Psoas muscle (tissue), 8 donors: Measurements from ENCODE around the gene FAM219B. TPM values are rescaled to one million over a fixed set of nuclear protein-coding genes. Genes with fewer than 3 reads are reported as not detected.

Experiments
- ATAC-seq, 4 donors: fragments of 200-7000 bp; cut with Tn5 transposase; one replicate each; pipeline ENCODE4 v1.9.1; 2020; ENCODE audit warnings: moderate library complexity in 3 of 4, mild to moderate bottlenecking in 2 of 4
- DNase-seq, 2 donors: peaks; one replicate each; pipeline ENCODE4 v3.0.0-alpha.2; 2020
- H3K27ac ChIP-seq: fragments of 200-600 bp; one replicate; pipeline ENCODE4 v1.8.0; 2022
- H3K27me3 ChIP-seq, 3 donors: fragments of 200-600 bp in 1 of 3; one replicate each; pipeline versions ENCODE4 v1.6.1 to v1.8.0; 2013 to 2022; ENCODE audit warnings: low read length in 2 of 3, mild to moderate bottlenecking in 2 of 3, moderate library complexity in 1 of 3; ENCODE audit not compliant: insufficient read depth in 3 of 3
- H3K36me3 ChIP-seq, 2 donors: fragments of 200-600 bp in 1 of 2; one replicate each; pipeline versions ENCODE4 v1.6.1 to v1.8.0; 2013 to 2022; ENCODE audit warnings: low read depth in 1 of 2, mild to moderate bottlenecking in 1 of 2, moderate library complexity in 1 of 2; ENCODE audit not compliant: insufficient read depth in 1 of 2
- H3K4me1 ChIP-seq: fragments of 200-600 bp; one replicate; pipeline ENCODE4 v1.8.0; 2022
- H3K4me3 ChIP-seq: fragments of 200-600 bp; one replicate; pipeline ENCODE4 v1.8.0; 2022; ENCODE audit warnings: mild to moderate bottlenecking
- H3K9me3 ChIP-seq: fragments of 200-600 bp; one replicate; pipeline ENCODE4 v1.8.0; 2022
- WGBS, 3 donors: extraction: QIAGEN DNeasy Blood & Tissue Kit; methylation state at CpG; one replicate each; pipeline versions ENCODE4 v1.1.6 to v1.1.7; 2013; 5-methylcytosine and 5-hydroxymethylcytosine counted together
- intact Hi-C, 2 donors: fragments of 100-400 bp; cut with DNase I; formaldehyde crosslinking; loops; one replicate each; pipeline versions ENCODE4 v1.11.0 to v1.14.2; 2022
- polyA plus RNA-seq, 3 donors: library from polyadenylated mRNA; stranded (reverse); fragments of 200-250 nt; gene quantifications; one replicate each; pipeline ENCODE4 v1.2.3, GENCODE V29; 2013
- total RNA-seq, 4 donors: library from RNA; stranded (reverse); fragmentation: NEBNext Ultra II Directional in 2 of 4; extraction: Animal tissue kit (Norgen Biotek cat#: 25700) in 2 of 4; gene quantifications; one replicate each; pipeline versions ENCODE4 v1.2.1 to v1.2.4, GENCODE V29; 2021 to 2023
- TF ChIP-seq, protein P1 (sequence below): fragments of 200-600 bp; IDR thresholded peaks from one replicate; pipeline ENCODE4 v1.8.0; 2022; ENCODE audit warnings: antibody characterized with exemption
- donor health status: healthy with polysubstance abuse.
- donor health status: DM: no; HTN: no; CAD: no; lungs with moderate emphysema.
- donor health status: Bipolar disorder and iron deficiency.
- donor health status: healthy.
- donor health status: DM: yes; HTN: yes; CAD: no.
- donor health status: DM: no; HTN: no; CAD: no.
- donor health status: DM: no; HTN: no; CAD: no.
- donor health status: DM: yes; HTN: yes; CAD: no.

The FAM219B gene
- total and polyA plus RNA-seq, 7 donors: 26.5 to 78.0 (median 48.4) TPM

DNA sequence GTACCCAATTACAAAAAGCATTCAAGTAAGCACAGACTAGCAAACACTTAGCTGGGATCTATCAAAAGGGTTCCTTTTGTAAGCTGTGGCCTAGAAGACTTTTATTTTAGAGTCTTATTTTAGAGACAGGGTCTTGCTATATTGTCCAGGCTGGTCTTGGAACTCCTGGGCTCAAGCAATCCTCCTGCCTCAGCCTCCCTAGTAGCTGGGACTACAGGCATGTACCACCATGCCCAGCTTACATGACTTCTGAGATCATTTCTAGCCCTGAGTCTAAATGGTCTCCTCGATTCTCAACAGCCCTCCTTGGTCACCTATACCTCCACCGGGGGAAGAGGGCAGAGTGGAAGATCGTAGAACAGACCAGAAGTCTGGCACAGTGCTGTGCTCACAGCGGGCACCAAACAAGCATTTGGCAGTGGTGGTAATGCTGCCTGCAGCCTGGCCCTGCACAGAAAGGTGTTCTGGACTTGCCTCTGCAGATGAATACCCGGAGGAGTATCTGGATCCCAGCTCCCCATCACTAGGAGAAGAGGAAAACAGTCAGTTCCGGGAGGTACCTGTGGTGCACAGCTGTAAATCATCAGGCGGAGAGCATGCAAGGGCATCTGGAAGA, 2.4 kb downstream of the FAM219B start:
- DNase-seq: no peak
- H3K27me3 ChIP-seq: no peaks in the 10 kb centered on the region
- 88 to 92% (median 92%) methylated on average over 7 of the region's 7 CpGs for WGBS, 3 donors

DNA sequence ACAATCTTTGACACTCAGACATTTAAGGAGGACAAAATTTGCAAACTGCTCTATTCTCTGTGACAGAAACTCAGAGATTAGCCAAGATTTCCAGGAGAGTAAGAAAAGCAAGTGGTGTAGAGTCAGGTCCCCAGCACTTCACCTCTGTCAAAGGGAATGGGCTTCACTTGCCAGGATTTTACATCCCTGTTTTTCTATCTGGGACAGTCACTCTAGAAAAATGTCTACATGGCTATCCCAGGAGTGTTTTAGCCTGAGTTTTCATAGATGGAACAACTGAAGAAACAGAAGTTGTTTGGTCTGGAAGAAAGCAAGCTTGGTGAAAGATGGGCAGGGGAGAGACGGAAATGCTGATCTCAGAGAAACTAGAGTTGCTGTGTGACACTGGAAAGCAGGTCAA, 3.0 kb downstream of the FAM219B start:
- intact Hi-C loops: loop anchor here in 1 of 2 donors (5.0 kb wide), 1 partner anchor 46 kb away; no protein-coding TSS in a partner anchor
- ATAC-seq: no peak
- TF ChIP-seq, protein P1, sequence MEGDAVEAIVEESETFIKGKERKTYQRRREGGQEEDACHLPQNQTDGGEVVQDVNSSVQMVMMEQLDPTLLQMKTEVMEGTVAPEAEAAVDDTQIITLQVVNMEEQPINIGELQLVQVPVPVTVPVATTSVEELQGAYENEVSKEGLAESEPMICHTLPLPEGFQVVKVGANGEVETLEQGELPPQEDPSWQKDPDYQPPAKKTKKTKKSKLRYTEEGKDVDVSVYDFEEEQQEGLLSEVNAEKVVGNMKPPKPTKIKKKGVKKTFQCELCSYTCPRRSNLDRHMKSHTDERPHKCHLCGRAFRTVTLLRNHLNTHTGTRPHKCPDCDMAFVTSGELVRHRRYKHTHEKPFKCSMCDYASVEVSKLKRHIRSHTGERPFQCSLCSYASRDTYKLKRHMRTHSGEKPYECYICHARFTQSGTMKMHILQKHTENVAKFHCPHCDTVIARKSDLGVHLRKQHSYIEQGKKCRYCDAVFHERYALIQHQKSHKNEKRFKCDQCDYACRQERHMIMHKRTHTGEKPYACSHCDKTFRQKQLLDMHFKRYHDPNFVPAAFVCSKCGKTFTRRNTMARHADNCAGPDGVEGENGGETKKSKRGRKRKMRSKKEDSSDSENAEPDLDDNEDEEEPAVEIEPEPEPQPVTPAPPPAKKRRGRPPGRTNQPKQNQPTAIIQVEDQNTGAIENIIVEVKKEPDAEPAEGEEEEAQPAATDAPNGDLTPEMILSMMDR: no peak
- Histone ChIP-seq H3K9me3 (no peaks in the 10 kb centered on the region), H3K4me3 (no peak overlapping the region), H3K4me1 (peaks cover 24% of the 10 kb centered on the region), H3K27ac (no peak overlapping the region), H3K36me3 (peaks cover 11 to 63% of the 10 kb centered on the region in 2 donors), H3K27me3 (no peaks in the 10 kb centered on the region)
- no peak for DNase-seq
- 87 to 100% (median 97%) methylated on average over 1 of the region's 1 CpG for WGBS, 3 donors

More for the DNA sequence above, 2.4 kb downstream of the FAM219B start:
- Histone ChIP-seq H3K36me3 (peaks cover 11 to 57% of the 10 kb centered on the region in 2 donors), H3K4me3 (no peak overlapping the region), H3K27ac (no peak overlapping the region), H3K9me3 (no peaks in the 10 kb centered on the region), H3K4me1 (peaks cover 24% of the 10 kb centered on the region)
- TF ChIP-seq, protein P1: no peak
- ATAC-seq: no peak
- intact Hi-C loops: loop anchor here in 1 of 2 donors (5.0 kb wide), 1 partner anchor 47 kb away; no protein-coding TSS in a partner anchor

DNA sequence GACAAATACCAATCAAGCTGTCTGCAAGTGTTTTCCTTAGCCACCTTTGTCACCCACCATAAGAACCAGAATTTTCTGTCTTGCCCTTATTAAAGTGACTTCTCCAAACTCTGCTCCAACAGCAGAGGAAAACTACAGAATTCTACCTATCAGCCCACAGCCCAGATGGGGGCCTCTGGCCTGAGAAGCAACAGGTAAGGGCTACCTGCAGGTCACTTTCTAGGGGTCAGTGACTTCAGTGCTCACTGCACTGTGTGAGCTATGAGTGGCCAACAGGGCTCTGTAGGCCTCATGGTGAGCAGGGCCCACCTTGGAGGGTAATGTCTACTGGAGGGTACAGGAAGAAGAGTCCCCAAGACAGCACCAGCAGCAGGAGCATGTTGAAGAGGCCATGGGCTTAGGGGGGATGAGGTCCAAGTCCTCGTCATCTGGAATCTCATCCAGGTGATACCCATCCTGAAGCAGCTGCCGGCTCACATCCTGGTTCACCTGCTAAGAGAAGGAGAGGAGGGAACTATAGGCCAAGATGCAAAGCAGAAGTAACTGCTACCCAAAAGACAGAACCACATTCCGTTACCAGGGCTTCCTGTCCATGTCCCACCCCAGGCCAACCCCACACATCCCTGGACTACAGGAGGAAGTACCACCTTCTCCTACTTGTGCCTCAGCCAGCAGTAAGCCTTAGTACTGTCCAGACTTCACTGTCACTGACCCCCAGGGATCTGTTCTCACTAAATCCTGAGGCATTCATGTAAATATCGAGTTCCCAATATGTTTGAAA, 4.2 kb downstream of the FAM219B start:
- DNase-seq (no peak), ATAC-seq (no peak)
- Histone ChIP-seq H3K27me3 (no peaks in the 10 kb centered on the region), H3K27ac (no peak overlapping the region), H3K9me3 (no peaks in the 10 kb centered on the region), H3K4me3 (no peak overlapping the region), H3K4me1 (peaks cover 21% of the 10 kb centered on the region), H3K36me3 (peaks cover 18 to 75% of the 10 kb centered on the region in 2 donors)
- WGBS, 3 donors: 86 to 89% (median 89%) methylated on average over 4 of the region's 4 CpGs
- TF ChIP-seq, protein P1: no peak
- intact Hi-C loops: loop anchor here in 1 of 2 donors (5.0 kb wide), 1 partner anchor 45 kb away; no protein-coding TSS in a partner anchor

DNA sequence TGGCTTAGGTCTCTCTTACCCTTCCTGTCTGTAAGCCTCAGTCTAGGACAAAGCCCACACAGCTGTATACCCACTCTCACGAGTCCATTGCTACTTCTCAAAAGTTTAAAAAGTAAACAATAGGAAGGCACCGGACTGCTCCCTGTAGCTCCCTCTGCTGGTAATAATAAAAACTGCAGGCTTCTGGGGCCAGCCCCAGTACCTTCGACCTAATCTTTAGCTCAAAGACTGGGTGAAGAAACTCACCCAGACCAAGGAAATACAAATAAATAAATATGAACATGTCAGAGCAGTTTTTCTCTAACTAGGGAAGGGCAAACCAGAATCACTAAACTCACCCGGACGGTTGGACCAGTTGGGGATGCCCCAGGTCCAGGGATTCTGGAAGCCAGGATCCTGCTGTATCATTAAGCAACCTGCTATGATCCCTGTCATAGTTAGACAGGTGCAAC, 5.0 kb downstream of the FAM219B start:
- WGBS, 3 donors: 17 to 20% (median 19%) methylated on average over 5 of the region's 5 CpGs
- Histone ChIP-seq H3K9me3 (no peaks in the 10 kb centered on the region), H3K36me3 (peaks cover 25 to 83% of the 10 kb centered on the region in 2 donors), H3K27ac (no peak overlapping the region), H3K27me3 (no peaks in the 10 kb centered on the region), H3K4me3 (no peak overlapping the region), H3K4me1 (peaks cover 19% of the 10 kb centered on the region)
- TF ChIP-seq, protein P1: peak; percentile 94
- intact Hi-C loops: loop anchor here in 1 of 2 donors (5.0 kb wide), 1 partner anchor 44 kb away; no protein-coding TSS in a partner anchor
- ATAC-seq (peak; percentile 31 to 54 (median 50)), DNase-seq (peak; percentile 39 to 63)
